HEK293 (cell line): ENCODE measurements around the gene BTNL9.

Source experiments
- CTCF ChIA-PET: fragments of 350-600 bp; formaldehyde crosslinking; extraction: SDS; loops from one replicate; lab custom pipeline; 2021; ENCODE audit warnings: antibody characterized with exemption; lab: Yijun Ruan, JAX
- POLR2A ChIA-PET: fragments of 300-600 bp; formaldehyde crosslinking; extraction: SDS; loops from one replicate; lab custom pipeline; 2020; ENCODE audit warnings: antibody characterized with exemption, inconsistent platforms; lab: Yijun Ruan, JAX
- H3K27ac ChIP-seq: fragments of 200-500 bp; sonication (Bioruptor generic); 2 replicates; pipeline ENCODE4 v1.5.1; 2014; ENCODE audit warnings: low read depth, low read length, control low read depth, inconsistent platforms; ENCODE audit errors: extremely low read depth
- H3K36me3 ChIP-seq, 2 experiments: fragments of 200-500 bp in 1 of 2; sonication (Bioruptor generic) in 1 of 2; 1 replicate in 1 of 2; 2 replicates in 1 of 2; pipeline ENCODE4 v1.5.1; 2014 to 2017; ENCODE audit warnings: inconsistent platforms in 2 of 2, low read length in 2 of 2; ENCODE audit not compliant: control insufficient read depth in 2 of 2, insufficient read depth in 1 of 2
- H3K4me1 ChIP-seq: fragments of 200-500 bp; sonication (Bioruptor generic); 2 replicates; pipeline ENCODE4 v1.5.1; 2014; ENCODE audit warnings: mild to moderate bottlenecking, low read length, inconsistent platforms; ENCODE audit not compliant: control insufficient read depth, insufficient read depth
- H3K4me3 ChIP-seq: 2 replicates; pipeline ENCODE4 v1.5.1; 2011; ENCODE audit warnings: low read depth, mild to moderate bottlenecking, control low read depth, low read length, moderate library complexity
- H3K9me3 ChIP-seq: fragments of 200-500 bp; sonication (Bioruptor generic); 2 replicates; pipeline ENCODE4 v1.5.1; 2014; ENCODE audit warnings: low read depth, low read length, inconsistent platforms; ENCODE audit not compliant: control insufficient read depth, insufficient read depth
- EGR2 ChIP-seq: fragments of 450-650 bp; formaldehyde crosslinking; IDR thresholded peaks from 2 replicates; pipeline ENCODE4 v1.5.1; 2016; ENCODE audit warnings: low read depth, missing biosample characterization, missing genetic modification characterization
- HOXD13 ChIP-seq: sonication (generic); formaldehyde crosslinking; IDR thresholded peaks from 2 replicates; pipeline ENCODE4 v1.8.0; 2022; ENCODE audit warnings: missing genetic modification reagents, borderline replicate concordance
- OSR2 ChIP-seq: fragments of 450-650 bp; formaldehyde crosslinking; IDR thresholded peaks from 2 replicates; pipeline ENCODE4 v1.5.1; 2016; ENCODE audit warnings: missing biosample characterization, missing genetic modification characterization
- PRDM1 ChIP-seq: fragments of 450-650 bp; formaldehyde crosslinking; IDR thresholded peaks from 2 replicates; pipeline ENCODE4; 2016; ENCODE audit warnings: missing biosample characterization, missing genetic modification characterization
- ZBTB20 ChIP-seq: fragments of 450-650 bp; formaldehyde crosslinking; IDR thresholded peaks from 2 replicates; pipeline ENCODE4 v1.5.1; 2016; ENCODE audit warnings: missing biosample characterization, missing genetic modification characterization
- ZNF169 ChIP-seq: fragments of 450-650 bp; formaldehyde crosslinking; IDR thresholded peaks from 2 replicates; pipeline ENCODE4 v1.5.1; 2016; ENCODE audit warnings: missing biosample characterization, missing genetic modification characterization
- ZNF211 ChIP-seq: fragments of 450-650 bp; formaldehyde crosslinking; IDR thresholded peaks from 2 replicates; pipeline ENCODE4 v1.5.1; 2016; ENCODE audit warnings: low read depth, missing biosample characterization, missing genetic modification characterization
- ZNF221 ChIP-seq: fragments of 450-650 bp; formaldehyde crosslinking; IDR thresholded peaks from 2 replicates; pipeline ENCODE4 v1.5.1; 2017; ENCODE audit warnings: missing biosample characterization, missing genetic modification characterization, borderline replicate concordance
- ZNF302 ChIP-seq: fragments of 450-650 bp; formaldehyde crosslinking; IDR thresholded peaks from 2 replicates; pipeline ENCODE4 v1.5.1; 2016; ENCODE audit warnings: missing biosample characterization, missing genetic modification characterization, low read depth
- ZNF391 ChIP-seq: fragments of 450-650 bp; formaldehyde crosslinking; IDR thresholded peaks from 2 replicates; pipeline ENCODE4 v1.5.1; 2016; ENCODE audit warnings: low read depth, missing biosample characterization, missing genetic modification characterization, borderline replicate concordance
- ZNF423 ChIP-seq: fragments of 450-650 bp; formaldehyde crosslinking; IDR thresholded peaks from 2 replicates; pipeline ENCODE4 v1.5.1; 2016; ENCODE audit warnings: missing biosample characterization, missing genetic modification characterization
- ZNF510 ChIP-seq: fragments of 450-650 bp; formaldehyde crosslinking; IDR thresholded peaks from 2 replicates; pipeline ENCODE4 v1.5.1; 2018; ENCODE audit warnings: mild to moderate bottlenecking, missing genetic modification characterization, missing biosample characterization; ENCODE audit not compliant: insufficient replicate concordance
- ZNF561 ChIP-seq: fragments of 450-650 bp; IDR thresholded peaks from 2 replicates; pipeline ENCODE4 v1.5.1; 2018; ENCODE audit warnings: missing biosample characterization, missing genetic modification characterization, borderline replicate concordance
- ZNF768 ChIP-seq: fragments of 450-650 bp; formaldehyde crosslinking; IDR thresholded peaks from 2 replicates; pipeline ENCODE4 v1.5.1; 2018; ENCODE audit warnings: missing biosample characterization, mild to moderate bottlenecking, missing genetic modification characterization
- ZNF777 ChIP-seq: fragments of 450-650 bp; formaldehyde crosslinking; IDR thresholded peaks from 2 replicates; pipeline ENCODE4 v1.5.1; 2017; ENCODE audit warnings: missing biosample characterization, missing genetic modification characterization, borderline replicate concordance
- ZSCAN23 ChIP-seq: fragments of 450-650 bp; formaldehyde crosslinking; IDR thresholded peaks from 2 replicates; pipeline ENCODE4 v1.5.1; 2016; ENCODE audit warnings: missing biosample characterization, missing genetic modification characterization
- TF ChIP-seq, protein P1 (sequence below): fragments of 450-650 bp; formaldehyde crosslinking; IDR thresholded peaks from 2 replicates; pipeline ENCODE4 v1.5.1; 2016; ENCODE audit warnings: missing biosample characterization, missing genetic modification characterization, borderline replicate concordance
- TF ChIP-seq, protein P2 (sequence below): fragments of 450-650 bp; formaldehyde crosslinking; IDR thresholded peaks from 2 replicates; pipeline ENCODE4 v1.5.1; 2016; ENCODE audit warnings: missing biosample characterization, missing genetic modification characterization

BTNL9 gene

DNA sequence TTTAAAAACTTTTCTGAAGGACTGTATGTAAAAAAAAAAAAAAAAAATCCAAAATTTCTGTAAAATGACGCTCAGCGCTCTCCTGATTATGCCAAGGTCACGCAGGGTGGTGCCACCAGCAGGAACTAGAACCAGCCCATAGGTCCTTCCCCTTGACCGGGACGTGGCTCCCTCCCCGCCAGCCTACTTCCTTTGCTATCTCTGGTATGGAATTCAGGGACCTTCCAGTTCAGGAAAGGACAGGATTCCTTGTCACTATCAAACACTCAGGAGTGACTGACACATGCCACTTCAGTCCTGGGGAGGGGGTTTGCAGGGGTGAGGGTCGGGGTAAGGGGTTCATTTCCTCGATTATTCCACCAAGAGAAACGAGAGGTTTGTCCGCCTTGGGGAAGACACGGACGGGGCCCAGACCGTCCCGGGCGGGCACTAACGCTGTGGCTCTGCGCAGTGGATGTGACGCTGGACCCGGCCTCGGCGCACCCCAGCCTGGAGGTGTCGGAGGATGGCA, 18.8 kb downstream of the BTNL9 start:
- Histone ChIP-seq H3K4me1 (no peaks in the 10 kb centered on the region), H3K36me3 (peaks cover 0 to 4% of the 10 kb centered on the region in 2 experiments; a peak in 1 of 3 replicates), H3K9me3 (no peaks in the 10 kb centered on the region), H3K27ac (no peak overlapping the region), H3K4me3 (no peak overlapping the region)
- ChIA-PET POLR2A (no interaction called here), CTCF (no interaction called here)
- TF ChIP-seq ZNF302 (tag by site-specific recombination) (no peak), ZNF221 (tag by site-specific recombination) (no peak), ZNF211 (tag by site-specific recombination) (no peak), ZBTB20 (no peak), ZNF561 (no peak), ZNF423 (no peak)
- TF ChIP-seq, protein P1, sequence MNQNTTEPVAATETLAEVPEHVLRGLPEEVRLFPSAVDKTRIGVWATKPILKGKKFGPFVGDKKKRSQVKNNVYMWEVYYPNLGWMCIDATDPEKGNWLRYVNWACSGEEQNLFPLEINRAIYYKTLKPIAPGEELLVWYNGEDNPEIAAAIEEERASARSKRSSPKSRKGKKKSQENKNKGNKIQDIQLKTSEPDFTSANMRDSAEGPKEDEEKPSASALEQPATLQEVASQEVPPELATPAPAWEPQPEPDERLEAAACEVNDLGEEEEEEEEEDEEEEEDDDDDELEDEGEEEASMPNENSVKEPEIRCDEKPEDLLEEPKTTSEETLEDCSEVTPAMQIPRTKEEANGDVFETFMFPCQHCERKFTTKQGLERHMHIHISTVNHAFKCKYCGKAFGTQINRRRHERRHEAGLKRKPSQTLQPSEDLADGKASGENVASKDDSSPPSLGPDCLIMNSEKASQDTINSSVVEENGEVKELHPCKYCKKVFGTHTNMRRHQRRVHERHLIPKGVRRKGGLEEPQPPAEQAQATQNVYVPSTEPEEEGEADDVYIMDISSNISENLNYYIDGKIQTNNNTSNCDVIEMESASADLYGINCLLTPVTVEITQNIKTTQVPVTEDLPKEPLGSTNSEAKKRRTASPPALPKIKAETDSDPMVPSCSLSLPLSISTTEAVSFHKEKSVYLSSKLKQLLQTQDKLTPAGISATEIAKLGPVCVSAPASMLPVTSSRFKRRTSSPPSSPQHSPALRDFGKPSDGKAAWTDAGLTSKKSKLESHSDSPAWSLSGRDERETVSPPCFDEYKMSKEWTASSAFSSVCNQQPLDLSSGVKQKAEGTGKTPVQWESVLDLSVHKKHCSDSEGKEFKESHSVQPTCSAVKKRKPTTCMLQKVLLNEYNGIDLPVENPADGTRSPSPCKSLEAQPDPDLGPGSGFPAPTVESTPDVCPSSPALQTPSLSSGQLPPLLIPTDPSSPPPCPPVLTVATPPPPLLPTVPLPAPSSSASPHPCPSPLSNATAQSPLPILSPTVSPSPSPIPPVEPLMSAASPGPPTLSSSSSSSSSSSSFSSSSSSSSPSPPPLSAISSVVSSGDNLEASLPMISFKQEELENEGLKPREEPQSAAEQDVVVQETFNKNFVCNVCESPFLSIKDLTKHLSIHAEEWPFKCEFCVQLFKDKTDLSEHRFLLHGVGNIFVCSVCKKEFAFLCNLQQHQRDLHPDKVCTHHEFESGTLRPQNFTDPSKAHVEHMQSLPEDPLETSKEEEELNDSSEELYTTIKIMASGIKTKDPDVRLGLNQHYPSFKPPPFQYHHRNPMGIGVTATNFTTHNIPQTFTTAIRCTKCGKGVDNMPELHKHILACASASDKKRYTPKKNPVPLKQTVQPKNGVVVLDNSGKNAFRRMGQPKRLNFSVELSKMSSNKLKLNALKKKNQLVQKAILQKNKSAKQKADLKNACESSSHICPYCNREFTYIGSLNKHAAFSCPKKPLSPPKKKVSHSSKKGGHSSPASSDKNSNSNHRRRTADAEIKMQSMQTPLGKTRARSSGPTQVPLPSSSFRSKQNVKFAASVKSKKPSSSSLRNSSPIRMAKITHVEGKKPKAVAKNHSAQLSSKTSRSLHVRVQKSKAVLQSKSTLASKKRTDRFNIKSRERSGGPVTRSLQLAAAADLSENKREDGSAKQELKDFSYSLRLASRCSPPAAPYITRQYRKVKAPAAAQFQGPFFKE (tag by site-specific recombination) = no peak

DNA sequence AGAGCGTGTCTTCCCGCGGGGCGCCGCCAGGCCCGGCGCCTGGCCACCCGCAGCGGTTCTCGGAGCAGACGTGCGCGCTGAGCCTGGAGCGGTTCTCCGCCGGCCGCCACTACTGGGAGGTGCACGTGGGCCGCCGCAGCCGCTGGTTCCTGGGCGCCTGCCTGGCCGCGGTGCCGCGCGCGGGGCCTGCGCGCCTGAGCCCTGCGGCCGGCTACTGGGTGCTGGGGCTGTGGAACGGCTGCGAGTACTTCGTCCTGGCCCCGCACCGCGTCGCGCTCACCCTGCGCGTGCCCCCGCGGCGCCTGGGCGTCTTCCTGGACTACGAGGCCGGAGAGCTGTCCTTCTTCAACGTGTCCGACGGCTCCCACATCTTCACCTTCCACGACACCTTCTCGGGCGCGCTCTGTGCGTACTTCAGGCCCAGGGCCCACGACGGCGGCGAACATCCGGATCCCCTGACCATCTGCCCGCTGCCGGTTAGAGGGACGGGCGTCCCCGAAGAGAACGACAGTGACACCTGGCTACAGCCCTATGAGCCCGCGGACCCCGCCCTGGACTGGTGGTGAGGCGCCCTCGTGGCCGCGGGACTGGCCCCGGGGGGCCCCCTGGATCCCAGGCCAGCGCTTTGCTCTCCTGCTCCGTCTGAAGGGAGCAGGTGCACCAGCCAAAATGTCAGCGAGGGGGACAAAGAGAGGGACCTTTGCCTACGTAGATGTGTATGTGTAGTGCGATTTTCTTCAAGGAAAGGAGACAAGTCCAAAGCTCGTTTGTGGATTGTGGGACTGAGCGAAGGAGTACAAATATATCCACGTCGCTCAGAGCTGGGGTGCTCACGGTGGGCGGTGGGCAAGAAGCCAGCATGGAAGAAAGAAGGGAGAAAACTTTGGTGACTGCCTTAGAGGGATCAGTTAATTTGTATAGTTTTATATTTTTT, 19.5 kb downstream of the BTNL9 start:
- no peaks in the 10 kb centered on the region for H3K9me3 ChIP-seq
- TF ChIP-seq, protein P1 (tag by site-specific recombination) = no peak
- TF ChIP-seq ZSCAN23 (tag by site-specific recombination) = no peak
- TF ChIP-seq ZNF768 (tag by site-specific recombination) = no peak
- no peak for TF ChIP-seq ZNF777 (tag by site-specific recombination)
- TF ChIP-seq ZNF510 (tag by site-specific recombination) = no peak
- no peak for TF ChIP-seq OSR2 (tag by site-specific recombination)
- no peak for TF ChIP-seq HOXD13 (CRISPR knock-in tag)
- no peak for TF ChIP-seq ZNF169
- TF ChIP-seq PRDM1 (tag by site-specific recombination) = no peak
- TF ChIP-seq EGR2 (tag by site-specific recombination) = no peak
- no peak for TF ChIP-seq ZNF391 (tag by site-specific recombination)
- TF ChIP-seq, protein P2, sequence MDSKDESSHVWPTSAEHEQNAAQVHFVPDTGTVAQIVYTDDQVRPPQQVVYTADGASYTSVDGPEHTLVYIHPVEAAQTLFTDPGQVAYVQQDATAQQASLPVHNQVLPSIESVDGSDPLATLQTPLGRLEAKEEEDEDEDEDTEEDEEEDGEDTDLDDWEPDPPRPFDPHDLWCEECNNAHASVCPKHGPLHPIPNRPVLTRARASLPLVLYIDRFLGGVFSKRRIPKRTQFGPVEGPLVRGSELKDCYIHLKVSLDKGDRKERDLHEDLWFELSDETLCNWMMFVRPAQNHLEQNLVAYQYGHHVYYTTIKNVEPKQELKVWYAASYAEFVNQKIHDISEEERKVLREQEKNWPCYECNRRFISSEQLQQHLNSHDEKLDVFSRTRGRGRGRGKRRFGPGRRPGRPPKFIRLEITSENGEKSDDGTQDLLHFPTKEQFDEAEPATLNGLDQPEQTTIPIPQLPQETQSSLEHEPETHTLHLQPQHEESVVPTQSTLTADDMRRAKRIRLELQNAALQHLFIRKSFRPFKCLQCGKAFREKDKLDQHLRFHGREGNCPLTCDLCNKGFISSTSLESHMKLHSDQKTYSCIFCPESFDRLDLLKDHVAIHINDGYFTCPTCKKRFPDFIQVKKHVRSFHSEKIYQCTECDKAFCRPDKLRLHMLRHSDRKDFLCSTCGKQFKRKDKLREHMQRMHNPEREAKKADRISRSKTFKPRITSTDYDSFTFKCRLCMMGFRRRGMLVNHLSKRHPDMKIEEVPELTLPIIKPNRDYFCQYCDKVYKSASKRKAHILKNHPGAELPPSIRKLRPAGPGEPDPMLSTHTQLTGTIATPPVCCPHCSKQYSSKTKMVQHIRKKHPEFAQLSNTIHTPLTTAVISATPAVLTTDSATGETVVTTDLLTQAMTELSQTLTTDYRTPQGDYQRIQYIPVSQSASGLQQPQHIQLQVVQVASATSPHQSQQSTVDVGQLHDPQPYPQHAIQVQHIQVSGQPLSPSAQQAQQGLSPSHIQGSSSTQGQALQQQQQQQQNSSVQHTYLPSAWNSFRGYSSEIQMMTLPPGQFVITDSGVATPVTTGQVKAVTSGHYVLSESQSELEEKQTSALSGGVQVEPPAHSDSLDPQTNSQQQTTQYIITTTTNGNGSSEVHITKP = no peak

More for the DNA sequence above, 19.5 kb downstream of the BTNL9 start:
- POLR2A ChIA-PET = no interaction called here
- Histone ChIP-seq H3K4me3 (no peak overlapping the region), H3K36me3 (peaks cover 0 to 4% of the 10 kb centered on the region in 2 experiments; a peak in 1 of 3 replicates), H3K4me1 (no peaks in the 10 kb centered on the region), H3K27ac (no peak overlapping the region)
- CTCF ChIA-PET = no interaction called here
